C4-2B (cell line): ENCODE data around the gene FBXL14.

Experiments used
- CTCF ChIP-seq: fragments of 450-650 bp; conservative IDR thresholded peaks from 2 replicates; pipeline ENCODE4 v1.5.1; 2017; ENCODE audit warnings: mild to moderate bottlenecking
- ZFX ChIP-seq: fragments of 450-650 bp; IDR thresholded peaks from 2 replicates; pipeline ENCODE4 v1.6.1; 2017

- TF ChIP-seq CTCF: no peak
- no peak for TF ChIP-seq ZFX
Observed at GRCh38 chr12:1530592-1531152, 63.7 kb downstream of the FBXL14 start.
